ENCODE results near the gene ZNF264. TPM values are rescaled to one million over a fixed set of nuclear protein-coding genes. Genes with fewer than 3 reads are reported as not detected.
A peak's percentile ranks its signal among the peaks of the same experiment; 100 is the strongest.

The ZNF264 gene
- total and polyA plus RNA-seq, 12 donors = 6.4 to 78.1 (median 33.1) TPM

DNA sequence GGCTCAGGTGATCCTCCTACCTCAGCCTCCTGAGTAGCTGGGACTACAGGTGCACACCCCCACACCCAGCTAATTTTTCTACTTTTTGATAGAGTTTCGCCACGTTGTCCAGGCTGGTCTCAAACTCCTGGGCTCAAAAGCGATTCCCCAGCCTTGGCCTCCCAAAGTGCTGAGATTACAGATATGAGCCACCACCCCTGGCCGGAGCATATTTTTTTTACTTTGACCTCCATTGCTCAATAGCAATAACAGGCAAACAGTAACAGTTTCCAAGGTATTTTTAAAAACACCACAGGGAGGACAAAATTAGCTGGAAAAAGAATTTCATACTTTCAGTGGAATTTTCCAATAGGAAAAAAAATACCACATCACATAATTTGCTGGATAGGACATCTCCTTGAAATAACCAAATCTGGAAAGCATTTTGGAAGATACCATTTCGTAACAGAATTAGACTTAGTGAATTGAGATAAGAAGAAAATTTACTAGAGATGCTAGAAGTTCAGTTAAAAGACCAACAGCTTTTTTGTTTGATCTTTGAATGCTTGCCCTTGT, 29.2 kb upstream of the ZNF264 start:
- H3K27ac ChIP-seq = peak overlapping the region in 1 of 5 donors; percentile 34
- H3K4me3 ChIP-seq = no peak overlapping the region
- TF ChIP-seq, protein P1, sequence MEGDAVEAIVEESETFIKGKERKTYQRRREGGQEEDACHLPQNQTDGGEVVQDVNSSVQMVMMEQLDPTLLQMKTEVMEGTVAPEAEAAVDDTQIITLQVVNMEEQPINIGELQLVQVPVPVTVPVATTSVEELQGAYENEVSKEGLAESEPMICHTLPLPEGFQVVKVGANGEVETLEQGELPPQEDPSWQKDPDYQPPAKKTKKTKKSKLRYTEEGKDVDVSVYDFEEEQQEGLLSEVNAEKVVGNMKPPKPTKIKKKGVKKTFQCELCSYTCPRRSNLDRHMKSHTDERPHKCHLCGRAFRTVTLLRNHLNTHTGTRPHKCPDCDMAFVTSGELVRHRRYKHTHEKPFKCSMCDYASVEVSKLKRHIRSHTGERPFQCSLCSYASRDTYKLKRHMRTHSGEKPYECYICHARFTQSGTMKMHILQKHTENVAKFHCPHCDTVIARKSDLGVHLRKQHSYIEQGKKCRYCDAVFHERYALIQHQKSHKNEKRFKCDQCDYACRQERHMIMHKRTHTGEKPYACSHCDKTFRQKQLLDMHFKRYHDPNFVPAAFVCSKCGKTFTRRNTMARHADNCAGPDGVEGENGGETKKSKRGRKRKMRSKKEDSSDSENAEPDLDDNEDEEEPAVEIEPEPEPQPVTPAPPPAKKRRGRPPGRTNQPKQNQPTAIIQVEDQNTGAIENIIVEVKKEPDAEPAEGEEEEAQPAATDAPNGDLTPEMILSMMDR (IDR thresholded peaks at IDR 0.05) = no peak
- TF ChIP-seq POLR2A (IDR thresholded peaks at IDR 0.05) = no peak
- no peaks in the 10 kb centered on the region for H3K27me3 ChIP-seq
- peak in 1 of 7 donors; percentile 11 for DNase-seq
- no peaks in the 10 kb centered on the region for H3K4me1 ChIP-seq (replicated peaks in 1 of 2)
- no peaks in the 10 kb centered on the region for H3K9me3 ChIP-seq (replicated peaks in 1 of 3)
- intact Hi-C loops (cut with DNase I) = no loop called here
- 42 to 55% (median 53%) methylated on average over 5 of the region's 5 CpGs for WGBS, 4 donors
- H3K36me3 ChIP-seq (replicated peaks in 1 of 2) = no peaks in the 10 kb centered on the region

GRCh38 chr19:57165846-57166245, 25.5 kb upstream of the ZNF264 start:
- intact Hi-C loops (cut with DNase I) = no loop called here
- TF ChIP-seq, protein P1 (IDR thresholded peaks at IDR 0.05) = no peak
- TF ChIP-seq POLR2A (IDR thresholded peaks at IDR 0.05) = no peak
- Histone ChIP-seq H3K4me3 (no peak overlapping the region), H3K36me3 (replicated peaks in 1 of 2) (no peaks in the 10 kb centered on the region), H3K27ac (no peak overlapping the region), H3K9me3 (replicated peaks in 1 of 3) (no peaks in the 10 kb centered on the region), H3K4me1 (replicated peaks in 1 of 2) (no peaks in the 10 kb centered on the region), H3K27me3 (no peaks in the 10 kb centered on the region)
- WGBS, 4 donors = 58 to 71% (median 63%) methylated on average over 7 of the region's 7 CpGs
- DNase-seq = no peak

DNA sequence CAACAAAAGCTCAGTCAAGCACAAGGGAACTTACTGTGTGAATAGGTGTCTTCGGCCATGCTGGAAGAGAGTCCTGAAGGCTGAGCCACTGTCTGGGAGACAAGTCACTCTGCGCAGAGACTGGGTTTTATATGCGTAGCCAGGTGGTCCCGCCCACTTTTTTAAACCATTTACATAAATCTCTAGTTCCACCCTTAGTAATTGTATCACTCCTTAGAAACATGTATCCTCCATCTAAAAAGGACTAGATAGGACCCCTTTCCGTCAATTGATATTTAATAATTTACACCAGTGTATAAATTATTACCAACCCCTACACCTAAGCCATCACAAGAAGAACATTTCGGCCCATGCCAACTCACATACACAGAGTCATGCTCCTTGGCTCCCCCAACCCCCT, 23.9 kb upstream of the ZNF264 start, which contains the start of gene DUXA:
TSS of gene DUXA (minus strand) at position 101 of the 400 bp plus-strand sequence. CDS start at position 59, 42 bp downstream.
- no peak for DNase-seq
- Histone ChIP-seq H3K27ac (no peak within 1 kb of the TSS), H3K4me3 (no peak within 1 kb of the TSS), H3K27me3 (no peaks in the 10 kb centered on the region), H3K36me3 (replicated peaks in 1 of 2) (no peaks in the 10 kb centered on the region), H3K9me3 (replicated peaks in 1 of 3) (no peaks in the 10 kb centered on the region), H3K4me1 (replicated peaks in 1 of 2) (peaks cover 3 to 5% of the 10 kb centered on the region in 2 donors)
- TF ChIP-seq, protein P1 (IDR thresholded peaks at IDR 0.05) = no peak
- TF ChIP-seq POLR2A (IDR thresholded peaks at IDR 0.05) = no peak
- WGBS, 4 donors = 77 to 82% (median 79%) methylated on average over 6 of the region's 6 CpGs
- intact Hi-C loops (cut with DNase I) = no loop called here

DNA sequence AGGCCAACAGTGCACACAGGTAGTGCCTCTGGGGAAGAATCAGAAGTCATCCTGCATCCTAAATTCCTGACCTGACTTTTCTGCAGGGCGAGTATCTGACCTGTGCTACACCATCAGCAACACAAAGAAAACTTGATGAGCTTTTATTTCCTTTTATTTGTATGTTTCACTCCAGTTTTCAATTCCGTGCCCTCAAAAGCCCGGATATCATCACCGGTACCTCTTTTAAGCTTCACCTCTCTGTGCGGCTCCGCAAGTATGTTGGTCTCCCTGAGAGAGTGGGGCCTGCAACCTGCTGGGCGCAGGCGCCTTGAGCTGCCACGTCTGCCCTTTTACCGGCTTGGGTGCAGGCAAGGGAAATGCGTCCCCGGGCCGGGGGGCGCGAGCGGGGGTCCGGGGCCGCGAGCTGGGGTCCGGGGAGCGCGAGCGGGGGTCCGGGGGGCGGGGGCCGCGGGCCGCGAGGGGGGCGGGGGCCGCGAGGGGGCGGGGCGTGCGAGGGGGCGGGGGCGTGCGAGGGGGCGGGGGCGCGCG, 19.7 kb upstream of the ZNF264 start:
- peak; percentile 60 to 74 (median 70) for DNase-seq
- Histone ChIP-seq H3K4me1 (replicated peaks in 1 of 2) (peaks cover 5 to 11% of the 10 kb centered on the region in 2 donors), H3K4me3 (peak overlapping the region in 1 of 4 donors; percentile 54), H3K36me3 (replicated peaks in 1 of 2) (no peaks in the 10 kb centered on the region), H3K27ac (peak overlapping the region in 2 of 5 donors; percentile 34 to 74), H3K9me3 (replicated peaks in 1 of 3) (no peaks in the 10 kb centered on the region), H3K27me3 (no peaks in the 10 kb centered on the region)
- intact Hi-C loops (cut with DNase I) = no loop called here
- no peak for TF ChIP-seq POLR2A (IDR thresholded peaks at IDR 0.05)
- TF ChIP-seq, protein P1 (IDR thresholded peaks at IDR 0.05) = no peak
- 2 to 7% (median 2%) methylated on average over 9 to 30 of the region's 42 CpGs for WGBS, 4 donors

Measured in adrenal gland (tissue), 12 donors.